ENCODE results near the gene PRDM16. TPM values are rescaled to one million over a fixed set of nuclear protein-coding genes. Genes with fewer than 3 reads are reported as not detected.

PRDM16 gene
- total RNA-seq, 1 donor: 6.5 TPM

DNA sequence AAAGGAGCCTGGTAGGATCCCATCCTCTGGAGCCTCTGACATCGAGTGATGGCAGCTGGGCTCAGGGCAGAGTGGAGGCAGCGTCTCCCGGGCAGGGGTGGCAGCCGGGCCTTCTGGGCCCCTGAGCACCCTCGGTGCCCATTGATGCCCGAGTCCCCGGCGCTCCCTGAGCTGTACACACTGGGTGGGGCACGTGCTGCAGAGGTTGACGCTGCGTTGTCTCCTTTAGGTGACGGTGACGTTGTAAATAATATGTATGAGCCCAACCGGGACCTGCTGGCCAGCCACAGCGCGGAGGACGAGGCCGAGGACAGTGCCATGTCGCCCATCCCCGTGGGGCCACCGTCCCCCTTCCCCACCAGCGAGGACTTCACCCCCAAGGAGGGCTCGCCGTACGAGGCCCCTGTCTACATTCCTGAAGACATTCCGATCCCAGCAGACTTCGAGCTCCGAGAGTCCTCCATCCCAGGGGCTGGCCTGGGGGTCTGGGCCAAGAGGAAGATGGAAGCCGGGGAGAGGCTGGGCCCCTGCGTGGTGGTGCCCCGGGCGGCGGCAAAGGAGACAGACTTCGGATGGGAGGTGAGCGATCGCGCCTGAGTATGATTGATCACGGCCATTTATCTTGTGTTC is 117.0 kb downstream of the PRDM16 start:
- Histone ChIP-seq H3K36me3 (ENCODE audit: insufficient read depth, low read length) (no peaks in the 10 kb centered on the region), H3K79me2 (ENCODE audit: insufficient read depth, low read length) (no peaks in the 10 kb centered on the region), H3K27me3 (ENCODE audit: insufficient read depth, low read length) (no peaks in the 10 kb centered on the region), H3K4me3 (ENCODE audit: insufficient read depth, low read length) (no peak overlapping the region), H3K9me3 (ENCODE audit: low read depth, low read length) (no peaks in the 10 kb centered on the region), H3K4me1 (ENCODE audit: insufficient read depth, low read length) (no peaks in the 10 kb centered on the region), H3K27ac (ENCODE audit: low read depth, low read length) (no peak overlapping the region), H4K20me1 (ENCODE audit: insufficient read depth, low read length) (no peaks in the 10 kb centered on the region), H3K4me2 (ENCODE audit: insufficient read depth, low read length) (no peak overlapping the region), H2AFZ (ENCODE audit: low read length) (no peak overlapping the region)
- TF ChIP-seq, protein P1, sequence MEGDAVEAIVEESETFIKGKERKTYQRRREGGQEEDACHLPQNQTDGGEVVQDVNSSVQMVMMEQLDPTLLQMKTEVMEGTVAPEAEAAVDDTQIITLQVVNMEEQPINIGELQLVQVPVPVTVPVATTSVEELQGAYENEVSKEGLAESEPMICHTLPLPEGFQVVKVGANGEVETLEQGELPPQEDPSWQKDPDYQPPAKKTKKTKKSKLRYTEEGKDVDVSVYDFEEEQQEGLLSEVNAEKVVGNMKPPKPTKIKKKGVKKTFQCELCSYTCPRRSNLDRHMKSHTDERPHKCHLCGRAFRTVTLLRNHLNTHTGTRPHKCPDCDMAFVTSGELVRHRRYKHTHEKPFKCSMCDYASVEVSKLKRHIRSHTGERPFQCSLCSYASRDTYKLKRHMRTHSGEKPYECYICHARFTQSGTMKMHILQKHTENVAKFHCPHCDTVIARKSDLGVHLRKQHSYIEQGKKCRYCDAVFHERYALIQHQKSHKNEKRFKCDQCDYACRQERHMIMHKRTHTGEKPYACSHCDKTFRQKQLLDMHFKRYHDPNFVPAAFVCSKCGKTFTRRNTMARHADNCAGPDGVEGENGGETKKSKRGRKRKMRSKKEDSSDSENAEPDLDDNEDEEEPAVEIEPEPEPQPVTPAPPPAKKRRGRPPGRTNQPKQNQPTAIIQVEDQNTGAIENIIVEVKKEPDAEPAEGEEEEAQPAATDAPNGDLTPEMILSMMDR (IDR thresholded peaks at IDR 0.05; ENCODE audit: extremely low read depth, low read depth, low read length): no peak
- no peak for DNase-seq (ENCODE audit: insufficient read length, low spot score, missing footprints)

DNA sequence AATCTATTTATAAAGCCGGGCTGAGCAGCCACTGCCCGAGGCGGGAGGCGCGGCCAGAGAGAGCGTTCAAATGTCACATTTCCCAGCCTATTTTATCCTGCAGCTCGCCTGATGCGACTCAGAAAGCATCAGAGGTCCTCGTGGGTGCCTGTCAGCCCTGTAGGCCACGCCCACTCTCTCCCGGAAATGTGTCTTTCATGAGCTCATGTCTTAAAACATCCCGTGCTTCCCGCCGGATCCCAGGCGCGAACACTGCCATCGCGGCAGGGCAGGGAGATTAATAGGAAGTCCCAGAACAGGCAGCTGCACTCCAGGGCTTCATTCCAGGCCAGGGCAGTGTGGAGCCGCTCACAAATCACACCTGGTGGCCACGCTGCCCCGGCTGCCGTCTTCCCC is 117.5 kb downstream of the PRDM16 start:
- peak; percentile 95 for DNase-seq (ENCODE audit: insufficient read length, low spot score, missing footprints)
- no peaks in the 10 kb centered on the region for H4K20me1 ChIP-seq (ENCODE audit: insufficient read depth, low read length)
- no peaks in the 10 kb centered on the region for H3K36me3 ChIP-seq (ENCODE audit: insufficient read depth, low read length)
- no peaks in the 10 kb centered on the region for H3K27me3 ChIP-seq (ENCODE audit: insufficient read depth, low read length)
- TF ChIP-seq, protein P1 (IDR thresholded peaks at IDR 0.05; ENCODE audit: extremely low read depth, low read depth, low read length): no peak
- peak overlapping the region; percentile 46 for H2AFZ ChIP-seq (ENCODE audit: low read length)
- H3K4me3 ChIP-seq (ENCODE audit: insufficient read depth, low read length): no peak overlapping the region
- no peaks in the 10 kb centered on the region for H3K9me3 ChIP-seq (ENCODE audit: low read depth, low read length)
- no peak overlapping the region for H3K27ac ChIP-seq (ENCODE audit: low read depth, low read length)
- no peak overlapping the region for H3K4me2 ChIP-seq (ENCODE audit: insufficient read depth, low read length)
- no peaks in the 10 kb centered on the region for H3K79me2 ChIP-seq (ENCODE audit: insufficient read depth, low read length)
- no peaks in the 10 kb centered on the region for H3K4me1 ChIP-seq (ENCODE audit: insufficient read depth, low read length)

DNA sequence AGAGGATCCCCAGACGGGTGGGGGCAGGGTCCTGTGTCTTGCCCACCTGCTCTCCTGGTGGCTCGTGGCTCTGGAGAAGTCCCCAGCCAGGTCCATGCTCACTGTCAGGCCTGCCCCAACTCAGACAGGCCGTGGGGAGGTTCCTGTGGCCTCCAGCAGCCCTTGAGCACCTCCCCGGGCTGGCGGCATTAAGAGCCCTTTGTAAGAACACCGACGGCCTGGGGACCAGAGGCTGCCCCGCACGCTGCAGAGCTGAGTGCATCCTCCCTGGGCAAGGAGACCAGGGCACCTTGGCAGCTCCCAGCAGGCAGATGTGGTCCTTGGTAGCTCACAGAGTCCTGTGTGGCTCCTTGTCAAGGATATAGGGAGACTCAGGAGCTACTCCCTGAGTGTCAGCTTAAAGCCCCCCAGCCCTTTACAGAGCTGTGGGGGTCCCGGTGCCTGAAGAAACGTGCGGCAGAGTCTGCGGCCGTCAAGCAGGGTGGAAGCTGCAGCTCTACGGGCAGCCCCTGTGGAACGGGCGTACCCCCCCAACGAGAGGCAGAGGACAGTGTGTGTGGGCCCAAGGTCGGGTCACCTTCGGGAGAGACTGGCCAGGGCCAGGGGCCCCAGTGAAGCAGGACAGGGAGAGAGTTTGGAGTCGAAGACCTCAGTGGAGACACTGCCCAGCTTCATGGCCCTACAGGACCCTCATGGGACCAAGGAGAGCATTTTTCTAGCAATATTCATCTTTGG is 118.6 kb downstream of the PRDM16 start:
- Histone ChIP-seq H3K27me3 (ENCODE audit: insufficient read depth, low read length) (no peaks in the 10 kb centered on the region), H2AFZ (ENCODE audit: low read length) (no peak overlapping the region), H3K4me1 (ENCODE audit: insufficient read depth, low read length) (no peaks in the 10 kb centered on the region), H3K27ac (ENCODE audit: low read depth, low read length) (no peak overlapping the region), H4K20me1 (ENCODE audit: insufficient read depth, low read length) (no peaks in the 10 kb centered on the region), H3K4me2 (ENCODE audit: insufficient read depth, low read length) (no peak overlapping the region), H3K4me3 (ENCODE audit: insufficient read depth, low read length) (no peak overlapping the region), H3K79me2 (ENCODE audit: insufficient read depth, low read length) (no peaks in the 10 kb centered on the region), H3K9me3 (ENCODE audit: low read depth, low read length) (no peaks in the 10 kb centered on the region), H3K36me3 (ENCODE audit: insufficient read depth, low read length) (no peaks in the 10 kb centered on the region)
- TF ChIP-seq, protein P1 (IDR thresholded peaks at IDR 0.05; ENCODE audit: extremely low read depth, low read depth, low read length): no peak
- DNase-seq (ENCODE audit: insufficient read length, low spot score, missing footprints): peak; percentile 92

DNA sequence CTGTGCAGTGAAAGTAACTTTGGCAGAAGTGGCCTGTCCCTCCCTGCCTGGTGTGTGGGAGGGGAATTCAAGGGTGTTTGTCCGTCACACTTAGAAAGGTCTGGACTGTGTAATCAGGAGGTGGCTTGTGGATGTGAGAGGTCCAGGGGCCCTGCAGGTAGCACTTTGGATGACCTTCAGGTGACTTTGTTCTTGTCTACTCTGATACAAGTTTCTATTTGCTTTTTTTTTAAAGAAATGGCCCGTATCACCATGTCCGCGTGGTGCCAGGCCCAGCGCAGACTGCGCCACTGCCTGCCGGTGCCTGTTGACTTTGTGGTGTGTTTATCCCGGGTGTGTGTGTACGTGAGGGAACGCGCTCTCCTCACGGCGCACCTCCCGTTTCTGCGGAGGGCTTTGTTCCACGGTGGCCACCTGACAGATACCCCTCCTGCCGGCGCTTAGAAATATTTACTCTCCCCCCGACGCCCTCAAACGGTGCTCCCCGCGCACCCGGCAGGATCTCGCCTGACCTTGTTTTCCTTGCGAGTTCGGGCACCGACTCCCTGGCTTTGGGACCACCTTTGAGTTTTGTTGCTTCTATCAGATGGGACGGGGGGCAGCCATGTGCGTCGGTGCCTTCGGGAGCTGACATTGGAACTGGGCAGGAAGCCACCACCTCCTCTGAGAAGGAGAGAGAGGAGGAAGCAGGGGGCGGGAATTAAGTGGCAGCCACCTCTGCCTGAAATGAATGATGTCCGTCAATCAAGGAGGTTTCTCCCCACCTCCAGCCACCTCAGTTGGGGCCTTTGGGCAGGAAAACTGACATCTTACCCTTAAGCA is 119.4 kb downstream of the PRDM16 start:
- TF ChIP-seq, protein P1 (IDR thresholded peaks at IDR 0.05; ENCODE audit: extremely low read depth, low read depth, low read length): no peak
- H3K9me3 ChIP-seq (ENCODE audit: low read depth, low read length): no peaks in the 10 kb centered on the region
- peaks cover 2% of the 10 kb centered on the region for H4K20me1 ChIP-seq (ENCODE audit: insufficient read depth, low read length)
- no peaks in the 10 kb centered on the region for H3K36me3 ChIP-seq (ENCODE audit: insufficient read depth, low read length)
- H3K27ac ChIP-seq (ENCODE audit: low read depth, low read length): no peak overlapping the region
- H3K4me1 ChIP-seq (ENCODE audit: insufficient read depth, low read length): no peaks in the 10 kb centered on the region
- no peak overlapping the region for H3K4me3 ChIP-seq (ENCODE audit: insufficient read depth, low read length)
- H2AFZ ChIP-seq (ENCODE audit: low read length): no peak overlapping the region
- no peaks in the 10 kb centered on the region for H3K79me2 ChIP-seq (ENCODE audit: insufficient read depth, low read length)
- no peak for DNase-seq (ENCODE audit: insufficient read length, low spot score, missing footprints)
- no peak overlapping the region for H3K4me2 ChIP-seq (ENCODE audit: insufficient read depth, low read length)
- H3K27me3 ChIP-seq (ENCODE audit: insufficient read depth, low read length): no peaks in the 10 kb centered on the region

All from osteoblast (primary cell).